GM19455 (cell line): ENCODE results near the gene MEIS2.
A peak's percentile ranks its signal among the peaks of the same experiment; 100 is the strongest.

ENCODE experiments used
- ATAC-seq: cut with Tn5 transposase; IDR thresholded peaks from one replicate; pipeline ENCODE4 v1.9.1; 2021; ENCODE audit not compliant: unreplicated experiment

MEIS2 gene

GRCh38 chr15:37100109-37100965 is at the start of gene MEIS2:
MEIS2 (minus strand) TSS chr15:37100549; CDS start chr15:37099466, 1,083 bp downstream.
- ATAC-seq, result peak; percentile 35

- no peak for ATAC-seq
Observed at GRCh38 chr15:37149146-37149545, 48.8 kb upstream of the MEIS2 start.

GRCh38 chr15:37148714-37149113 is 48.4 kb upstream of the MEIS2 start:
- ATAC-seq, result no peak

GRCh38 chr15:37143351-37143750 is 43.0 kb upstream of the MEIS2 start:
- ATAC-seq, result no peak

- no peak for ATAC-seq
Observed at GRCh38 chr15:37142371-37142770, 42.0 kb upstream of the MEIS2 start.

GRCh38 chr15:37140531-37141058 is 40.2 kb upstream of the MEIS2 start:
- no peak for ATAC-seq

GRCh38 chr15:37138591-37139215 is 38.4 kb upstream of the MEIS2 start:
- no peak for ATAC-seq

GRCh38 chr15:37137221-37137620 is 36.9 kb upstream of the MEIS2 start:
- ATAC-seq, result no peak

- ATAC-seq, result no peak
Observed at GRCh38 chr15:37136666-37137065, 36.3 kb upstream of the MEIS2 start.

GRCh38 chr15:37135225-37135624 is 34.9 kb upstream of the MEIS2 start:
- ATAC-seq, result no peak

GRCh38 chr15:37134699-37135131 is 34.4 kb upstream of the MEIS2 start:
- no peak for ATAC-seq

- no peak for ATAC-seq
Observed at GRCh38 chr15:37134244-37134643, 33.9 kb upstream of the MEIS2 start.

GRCh38 chr15:37133602-37134001 is 33.3 kb upstream of the MEIS2 start:
- ATAC-seq, result no peak

GRCh38 chr15:37132826-37133417 is 32.6 kb upstream of the MEIS2 start:
- no peak for ATAC-seq

- ATAC-seq, result no peak
Observed at GRCh38 chr15:37131621-37132020, 31.3 kb upstream of the MEIS2 start.

GRCh38 chr15:37130356-37130755 is 30.0 kb upstream of the MEIS2 start:
- no peak for ATAC-seq

GRCh38 chr15:37125143-37125542 is 24.8 kb upstream of the MEIS2 start:
- ATAC-seq, result no peak

GRCh38 chr15:37124331-37124730 is 24.0 kb upstream of the MEIS2 start:
- ATAC-seq, result no peak

- no peak for ATAC-seq
Observed at GRCh38 chr15:37122703-37123102, 22.4 kb upstream of the MEIS2 start.

- ATAC-seq, result no peak
Observed at GRCh38 chr15:37121492-37121891, 21.1 kb upstream of the MEIS2 start.

GRCh38 chr15:37117030-37117429 is 16.7 kb upstream of the MEIS2 start:
- no peak for ATAC-seq

GRCh38 chr15:37115538-37115937 is 15.2 kb upstream of the MEIS2 start:
- no peak for ATAC-seq
